Body of pancreas (tissue), 4 donors: ENCODE results near the gene CDK14. TPM values are rescaled to one million over a fixed set of nuclear protein-coding genes. Genes with fewer than 3 reads are reported as not detected.

Experiments
- ATAC-seq: fragments of 150-250 bp; one replicate; pipeline ENCODE4 v1.9.1; 2016
- DNase-seq, 4 donors: peaks; one replicate each; pipeline ENCODE4 v3.0.0-alpha.2; 2019
- H3K27ac ChIP-seq, 4 donors: fragments of 200-600 bp; sonication (generic); 1 replicate in 3 of 4; 2 replicates in 1 of 4; pipeline versions ENCODE4 v1.5.1 to v1.6.1; 2016 to 2019; ENCODE audit warnings: mild to moderate bottlenecking in 1 of 4, mixed read lengths in 1 of 4, moderate library complexity in 1 of 4
- H3K27me3 ChIP-seq, 2 donors: fragments of 200-600 bp; sonication (generic); one replicate each; pipeline ENCODE4 v1.6.0; 2016; ENCODE audit warnings: mild to moderate bottlenecking in 1 of 2
- H3K36me3 ChIP-seq, 2 donors: fragments of 200-600 bp; sonication (generic); replicated peaks in 1 of 2; 2 replicates each; pipeline ENCODE4 v1.5.1; 2016; ENCODE audit warnings: low read depth in 2 of 2; ENCODE audit not compliant: insufficient read depth in 1 of 2
- H3K4me1 ChIP-seq: fragments of 200-600 bp; sonication (generic); one replicate; pipeline ENCODE4 v1.6.0; 2016
- H3K4me3 ChIP-seq, 2 donors: fragments of 200-600 bp; sonication (generic); 1 replicate in 1 of 2; 2 replicates in 1 of 2; pipeline ENCODE4 v1.5.1; 2016 to 2019
- H3K9me3 ChIP-seq, 3 donors: fragments of 200-600 bp; sonication (generic); 1 replicate in 2 of 3; 2 replicates in 1 of 3; pipeline ENCODE4 v1.5.1; 2016
- CTCF ChIP-seq, 7 experiments: fragments of 450-650 bp in 4 of 7; fragments of 200-600 bp in 3 of 7; sonication (generic) in 3 of 7; IDR thresholded peaks; one replicate each; pipeline ENCODE4 v1.5.1; 2016 to 2019; ENCODE audit warnings: antibody characterized with exemption in 7 of 7
- POLR2A ChIP-seq, 3 donors: fragments of 450-650 bp; IDR thresholded peaks; one replicate each; pipeline ENCODE4 v1.6.1; 2016; ENCODE audit warnings: antibody characterized with exemption in 3 of 3, mild to moderate bottlenecking in 2 of 3
- WGBS, 2 donors: methylation state at CpG; one replicate each; pipeline ENCODE4 v1.1.5; 2017; 5-methylcytosine and 5-hydroxymethylcytosine counted together
- intact Hi-C: fragments of 100-400 bp; cut with DNase I; formaldehyde crosslinking; loops from one replicate; pipeline ENCODE4 v1.15.1; 2023
- total RNA-seq, 2 donors: library from RNA; depleted of rRNA; stranded (reverse); fragments of >200 nt; gene quantifications; one replicate each; pipeline ENCODE4 v1.1.0, GENCODE V29; 2016

Gene CDK14
- total RNA-seq, 2 donors from 2014 or later: 21.8 to 35.6 TPM

- H3K36me3 ChIP-seq: no peaks in the 10 kb centered on the region
- peaks cover 6% of the 10 kb centered on the region for H3K4me1 ChIP-seq
- WGBS, 2 donors: 58 to 61% methylated on average over 3 of the region's 3 CpGs
- no peaks in the 10 kb centered on the region for H3K9me3 ChIP-seq
- TF ChIP-seq POLR2A (IDR thresholded peaks at IDR 0.05): no peak
- TF ChIP-seq CTCF (IDR thresholded peaks at IDR 0.05): no peak
- no peak overlapping the region for H3K4me3 ChIP-seq
- ATAC-seq: no peak
- no peak overlapping the region for H3K27ac ChIP-seq
- H3K27me3 ChIP-seq: no peaks in the 10 kb centered on the region
- intact Hi-C loops: no loop called here
- DNase-seq: no peak
Measured at GRCh38 chr7:91067242-91067641, 471.1 kb downstream of the CDK14 start.

GRCh38 chr7:91068136-91068795 is 472.1 kb downstream of the CDK14 start:
- H3K9me3 ChIP-seq: no peaks in the 10 kb centered on the region
- TF ChIP-seq CTCF (IDR thresholded peaks at IDR 0.05): no peak
- no peak for TF ChIP-seq POLR2A (IDR thresholded peaks at IDR 0.05)
- H3K4me3 ChIP-seq: no peak overlapping the region
- intact Hi-C loops: no loop called here
- no peaks in the 10 kb centered on the region for H3K27me3 ChIP-seq
- DNase-seq (no peak), ATAC-seq (no peak)
- H3K27ac ChIP-seq: no peak overlapping the region
- WGBS, 2 donors: 78 to 81% methylated on average over 5 of the region's 5 CpGs
- H3K4me1 ChIP-seq: peaks cover 6% of the 10 kb centered on the region
- no peaks in the 10 kb centered on the region for H3K36me3 ChIP-seq

- intact Hi-C loops: no loop called here
- no peak for TF ChIP-seq POLR2A (IDR thresholded peaks at IDR 0.05)
- no peak for TF ChIP-seq CTCF (IDR thresholded peaks at IDR 0.05)
- no peaks in the 10 kb centered on the region for H3K27me3 ChIP-seq
- no peaks in the 10 kb centered on the region for H3K9me3 ChIP-seq
- no peak for DNase-seq
- ATAC-seq: no peak
- no peak overlapping the region for H3K4me3 ChIP-seq
- 94 to 98% methylated on average over 4 of the region's 4 CpGs for WGBS, 2 donors
- peaks cover 6% of the 10 kb centered on the region for H3K4me1 ChIP-seq
- no peaks in the 10 kb centered on the region for H3K36me3 ChIP-seq
- no peak overlapping the region for H3K27ac ChIP-seq
Measured at GRCh38 chr7:91069146-91069545, 473.0 kb downstream of the CDK14 start.

GRCh38 chr7:91079487-91079886 is 483.4 kb downstream of the CDK14 start:
- H3K4me3 ChIP-seq: no peak overlapping the region
- intact Hi-C loops: no loop called here
- ATAC-seq (no peak), DNase-seq (no peak)
- TF ChIP-seq CTCF (IDR thresholded peaks at IDR 0.05) (no peak), POLR2A (IDR thresholded peaks at IDR 0.05) (no peak)
- no peaks in the 10 kb centered on the region for H3K4me1 ChIP-seq
- 67 to 68% methylated on average over 3 of the region's 3 CpGs for WGBS, 2 donors
- no peaks in the 10 kb centered on the region for H3K27me3 ChIP-seq
- no peaks in the 10 kb centered on the region for H3K9me3 ChIP-seq
- no peak overlapping the region for H3K27ac ChIP-seq
- no peaks in the 10 kb centered on the region for H3K36me3 ChIP-seq

GRCh38 chr7:91080351-91080750 is 484.2 kb downstream of the CDK14 start:
- Histone ChIP-seq H3K9me3 (no peaks in the 10 kb centered on the region), H3K4me3 (no peak overlapping the region), H3K36me3 (no peaks in the 10 kb centered on the region), H3K4me1 (no peaks in the 10 kb centered on the region), H3K27me3 (no peaks in the 10 kb centered on the region), H3K27ac (no peak overlapping the region)
- no peak for ATAC-seq
- TF ChIP-seq POLR2A (IDR thresholded peaks at IDR 0.05) (no peak), CTCF (IDR thresholded peaks at IDR 0.05) (no peak)
- no peak for DNase-seq
- intact Hi-C loops: no loop called here
- WGBS, 2 donors: 85% methylated on average over 3 of the region's 3 CpGs
